ENCODE measurements around the gene FAM78B. TPM values are rescaled to one million over a fixed set of nuclear protein-coding genes. Genes with fewer than 3 reads are reported as not detected.

FAM78B gene
- total RNA-seq, 1 donor from 2014 or later, result 66.0 TPM

DNA sequence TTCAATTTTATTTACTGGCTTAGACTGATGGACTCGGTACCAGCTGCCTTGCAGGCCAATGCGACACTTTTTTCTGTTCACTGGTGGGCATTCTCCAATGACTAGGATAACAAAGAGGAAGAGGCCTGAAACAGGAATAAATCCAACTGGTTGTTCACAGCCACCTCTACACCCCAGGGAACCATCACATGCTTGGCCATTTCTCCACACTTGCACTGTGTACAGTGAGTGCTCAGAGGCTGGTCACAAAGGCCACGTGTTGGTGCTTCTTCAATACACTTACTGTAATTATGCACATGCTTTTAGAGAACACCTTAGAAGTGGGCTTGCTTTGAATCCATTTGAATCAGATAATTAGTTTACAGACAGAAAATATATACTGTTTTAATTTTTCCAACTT is 113.4 kb downstream of the FAM78B start:
- Mint-ChIP-seq H3K36me3 (ENCODE audit: unreplicated experiment) (no peaks in the 10 kb centered on the region), H3K4me1 (ENCODE audit: low read depth, unreplicated experiment) (peaks cover 40% of the 10 kb centered on the region), H3K9me3 (ENCODE audit: unreplicated experiment) (peaks cover 6% of the 10 kb centered on the region), H3K27ac (ENCODE audit: unreplicated experiment) (peak overlapping the region; percentile 66), H3K27me3 (ENCODE audit: unreplicated experiment) (peaks cover 3% of the 10 kb centered on the region), H3K4me3 (ENCODE audit: unreplicated experiment) (peak overlapping the region; percentile 34)
- no peak for DNase-seq
- TF ChIP-seq CTCF (IDR thresholded peaks at IDR 0.05; ENCODE audit: partially characterized antibody, unreplicated experiment), result no peak

- DNase-seq, result no peak
- Mint-ChIP-seq H3K27me3 (ENCODE audit: unreplicated experiment) (peaks cover 8% of the 10 kb centered on the region), H3K27ac (ENCODE audit: unreplicated experiment) (peak overlapping the region; percentile 88), H3K9me3 (ENCODE audit: unreplicated experiment) (no peaks in the 10 kb centered on the region), H3K4me3 (ENCODE audit: unreplicated experiment) (no peak overlapping the region), H3K4me1 (ENCODE audit: low read depth, unreplicated experiment) (peaks cover 12% of the 10 kb centered on the region), H3K36me3 (ENCODE audit: unreplicated experiment) (no peaks in the 10 kb centered on the region)
- no peak for TF ChIP-seq CTCF (IDR thresholded peaks at IDR 0.05; ENCODE audit: partially characterized antibody, unreplicated experiment)
These were observed 126.4 kb downstream of the FAM78B start for GRCh38 chr1:166040202-166040997.

- no peak overlapping the region for H3K4me3 Mint-ChIP-seq (ENCODE audit: unreplicated experiment)
- no peaks in the 10 kb centered on the region for H3K36me3 Mint-ChIP-seq (ENCODE audit: unreplicated experiment)
- H3K27ac Mint-ChIP-seq (ENCODE audit: unreplicated experiment), result peak overlapping the region; percentile 78
- TF ChIP-seq CTCF (IDR thresholded peaks at IDR 0.05; ENCODE audit: partially characterized antibody, unreplicated experiment), result no peak
- H3K9me3 Mint-ChIP-seq (ENCODE audit: unreplicated experiment), result peaks cover 2% of the 10 kb centered on the region
- peaks cover 8% of the 10 kb centered on the region for H3K27me3 Mint-ChIP-seq (ENCODE audit: unreplicated experiment)
- peaks cover 12% of the 10 kb centered on the region for H3K4me1 Mint-ChIP-seq (ENCODE audit: low read depth, unreplicated experiment)
- no peak for DNase-seq
These were observed 127.2 kb downstream of the FAM78B start for GRCh38 chr1:166039436-166040201.

DNA sequence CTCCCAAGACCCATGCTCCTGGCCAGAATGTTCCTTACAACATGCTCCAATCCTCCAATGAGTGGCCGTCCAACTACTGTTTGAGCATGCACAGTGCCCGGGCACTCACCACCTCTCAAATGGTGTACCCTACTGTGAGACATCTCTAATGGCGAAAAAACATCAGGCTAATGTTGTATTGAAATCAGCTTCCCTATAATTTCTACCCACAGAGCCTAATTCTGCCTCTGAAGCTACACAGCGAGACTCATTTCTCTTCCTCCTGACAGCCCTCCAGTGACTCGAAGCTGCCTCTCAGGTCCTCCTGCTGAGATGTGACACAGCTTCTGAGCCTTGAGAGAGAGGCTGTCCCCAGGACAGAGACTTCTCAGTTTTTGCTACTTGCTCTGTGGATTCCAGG is 130.7 kb downstream of the FAM78B start:
- Mint-ChIP-seq H3K36me3 (ENCODE audit: unreplicated experiment) (no peaks in the 10 kb centered on the region), H3K4me3 (ENCODE audit: unreplicated experiment) (no peak overlapping the region), H3K27ac (ENCODE audit: unreplicated experiment) (no peak overlapping the region), H3K9me3 (ENCODE audit: unreplicated experiment) (peaks cover 2% of the 10 kb centered on the region), H3K27me3 (ENCODE audit: unreplicated experiment) (peaks cover 9% of the 10 kb centered on the region), H3K4me1 (ENCODE audit: low read depth, unreplicated experiment) (peaks cover 13% of the 10 kb centered on the region)
- DNase-seq, result no peak
- no peak for TF ChIP-seq CTCF (IDR thresholded peaks at IDR 0.05; ENCODE audit: partially characterized antibody, unreplicated experiment)
